HG03354 (cell line): Measurements from ENCODE around the gene DDX41.
"Not testable (repeated sequence)": the region's sequence is repeated elsewhere in the genome, so short reads cannot be mapped to it uniquely, and the experiment has no call there.

Source experiments
- ATAC-seq: cut with Tn5 transposase; IDR thresholded peaks from one replicate; pipeline ENCODE4 v1.9.1; 2021; ENCODE audit warnings: mild to moderate bottlenecking; ENCODE audit not compliant: unreplicated experiment, poor library complexity, severe bottlenecking

Gene DDX41

GRCh38 chr5:177538876-177539275, 22.1 kb upstream of the DDX41 start:
- ATAC-seq: no peak

GRCh38 chr5:177537389-177538361, 20.9 kb upstream of the DDX41 start:
- no peak for ATAC-seq

GRCh38 chr5:177536386-177536785, 19.6 kb upstream of the DDX41 start:
- no peak for ATAC-seq

DNA sequence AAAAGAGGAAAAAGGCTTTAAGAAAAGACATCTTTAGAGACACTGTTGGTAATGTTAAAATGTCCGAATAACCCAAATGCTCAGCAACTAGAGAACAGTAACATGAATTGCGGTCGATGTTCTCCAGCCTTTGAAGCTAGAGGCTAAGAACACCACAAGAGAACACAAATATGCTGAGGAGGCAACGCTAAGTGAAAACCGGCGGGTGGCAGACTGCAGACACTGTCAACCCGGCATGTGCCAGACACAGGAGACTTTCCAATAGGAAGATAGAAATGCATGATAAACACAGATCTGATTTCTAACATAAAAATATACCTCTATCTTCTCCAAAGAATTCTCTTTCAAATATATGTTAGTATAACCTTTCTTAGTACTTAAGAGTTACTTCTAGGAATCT, 18.4 kb upstream of the DDX41 start:
- ATAC-seq: no peak

DNA sequence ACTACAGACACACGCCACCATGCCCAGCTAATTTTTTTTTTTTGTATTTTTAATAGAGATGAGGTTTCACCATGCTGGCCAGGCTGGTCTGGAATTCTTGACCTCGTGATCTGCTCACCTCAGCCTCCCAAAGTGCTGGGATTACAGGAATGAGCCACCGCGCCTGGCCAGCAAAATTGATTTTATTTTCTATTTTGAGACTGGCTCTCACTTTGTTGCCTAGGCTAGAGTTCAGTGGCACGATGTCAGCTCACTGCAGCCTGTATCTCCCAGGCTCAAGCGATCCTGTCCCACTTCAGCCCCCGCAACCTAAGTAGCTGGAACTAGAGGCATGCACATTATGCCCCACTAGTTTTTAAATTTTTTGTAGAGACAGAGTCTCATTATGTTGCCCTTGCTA, 17.7 kb upstream of the DDX41 start:
- ATAC-seq: not testable (repeated sequence)

DNA sequence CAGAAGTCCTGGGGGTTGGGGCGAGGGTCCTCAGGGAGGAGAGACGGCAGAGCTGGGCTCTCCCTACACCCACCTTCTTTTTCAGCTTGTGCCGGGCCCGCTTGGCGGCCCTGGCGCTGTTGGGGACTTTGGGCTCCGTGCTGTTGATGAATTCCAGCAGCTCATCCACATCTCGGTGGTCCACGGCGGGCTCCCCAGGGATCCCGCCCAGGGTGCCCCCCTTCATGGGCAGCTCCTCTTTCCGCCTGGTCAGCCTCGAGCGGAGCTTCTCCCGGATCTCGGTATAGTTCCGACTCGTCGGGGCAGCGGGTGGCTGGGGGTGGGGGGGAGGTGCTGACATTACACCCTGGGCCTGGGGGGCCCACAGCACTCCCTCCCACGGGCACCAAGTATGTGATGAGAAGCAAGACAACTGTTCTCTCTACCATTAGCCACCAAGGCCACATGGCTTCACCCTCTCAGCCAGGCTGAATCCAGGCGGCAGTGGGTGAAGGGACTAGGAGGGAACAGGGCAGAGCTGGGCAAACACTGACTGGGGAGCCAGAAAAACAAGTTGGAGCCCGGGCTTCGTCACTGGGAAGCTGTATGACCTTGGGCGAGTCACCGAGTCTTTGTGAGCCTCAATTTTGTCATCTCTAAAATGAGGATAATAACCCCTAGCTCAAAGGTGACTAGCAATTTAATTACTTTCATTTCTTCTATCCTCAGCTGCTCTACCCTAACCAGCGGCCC, 14.6 kb upstream of the DDX41 start:
- no peak for ATAC-seq

DNA sequence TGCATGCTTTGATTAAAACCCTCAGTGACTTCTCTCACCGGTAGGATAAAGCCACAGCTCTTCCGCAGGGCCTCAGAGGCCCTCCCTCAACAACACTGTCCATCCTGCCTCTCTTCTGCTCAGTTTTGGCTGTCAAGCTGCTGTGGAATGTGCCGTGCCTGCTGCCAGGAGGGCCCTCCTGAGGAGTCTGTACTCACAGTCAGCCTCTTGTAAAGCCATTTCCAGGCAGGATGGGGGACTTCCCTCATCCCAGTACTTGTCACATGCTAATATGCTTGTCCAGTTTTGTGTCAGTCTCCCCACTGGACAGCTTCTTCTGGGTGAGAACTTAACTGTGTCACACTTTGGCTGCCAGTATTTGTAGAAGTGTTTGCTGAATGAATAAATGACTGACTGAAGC, 13.9 kb upstream of the DDX41 start:
- ATAC-seq: no peak

DNA sequence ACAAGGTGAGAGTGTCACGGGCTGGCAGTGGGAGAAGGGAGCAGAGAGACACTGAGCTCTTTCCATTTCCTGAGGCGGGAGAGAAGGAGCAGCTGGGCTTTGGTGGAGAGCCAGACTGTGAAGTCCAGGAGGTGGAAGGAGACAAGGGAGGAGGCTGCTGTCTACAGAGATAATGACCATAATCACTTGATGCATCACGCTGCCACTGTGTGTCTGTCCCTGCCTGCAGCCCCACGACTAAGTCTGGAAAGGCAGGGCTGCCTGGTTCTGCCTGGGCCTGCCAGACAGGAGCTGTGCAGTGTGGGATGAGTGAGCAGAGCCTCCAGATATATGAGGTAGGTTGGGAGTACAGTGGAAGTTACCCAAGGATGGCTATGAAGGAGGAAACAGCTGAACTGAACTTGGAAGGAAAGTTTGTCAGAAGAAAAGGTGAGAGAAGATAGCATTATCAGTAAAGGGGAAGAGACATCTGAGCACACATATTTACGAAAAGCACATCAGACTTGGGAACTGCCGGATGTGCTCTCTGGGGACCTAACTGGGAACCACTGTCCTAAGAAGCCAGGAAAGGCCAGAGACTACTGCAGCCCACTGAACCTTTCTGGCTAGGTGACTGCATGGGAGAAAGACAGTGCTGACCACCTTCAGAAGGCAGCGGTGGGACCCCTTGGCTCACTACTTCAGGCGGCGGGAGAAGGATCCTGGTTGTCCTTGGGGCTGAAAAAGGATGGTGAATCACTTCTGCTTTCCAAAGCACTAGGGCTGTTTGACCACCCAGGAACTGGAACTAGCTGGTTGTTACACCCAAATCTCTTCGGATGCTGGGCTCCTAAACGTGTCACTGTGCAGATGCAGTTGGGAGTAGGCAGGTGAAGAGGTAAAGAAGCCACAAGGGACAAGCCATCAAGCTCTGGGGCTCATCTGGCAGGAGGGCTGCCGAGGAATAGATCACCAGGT, 12.8 kb upstream of the DDX41 start:
- no peak for ATAC-seq

GRCh38 chr5:177528631-177529030, 11.9 kb upstream of the DDX41 start:
- no peak for ATAC-seq

GRCh38 chr5:177527595-177527994, 10.8 kb upstream of the DDX41 start:
- ATAC-seq: no peak

DNA sequence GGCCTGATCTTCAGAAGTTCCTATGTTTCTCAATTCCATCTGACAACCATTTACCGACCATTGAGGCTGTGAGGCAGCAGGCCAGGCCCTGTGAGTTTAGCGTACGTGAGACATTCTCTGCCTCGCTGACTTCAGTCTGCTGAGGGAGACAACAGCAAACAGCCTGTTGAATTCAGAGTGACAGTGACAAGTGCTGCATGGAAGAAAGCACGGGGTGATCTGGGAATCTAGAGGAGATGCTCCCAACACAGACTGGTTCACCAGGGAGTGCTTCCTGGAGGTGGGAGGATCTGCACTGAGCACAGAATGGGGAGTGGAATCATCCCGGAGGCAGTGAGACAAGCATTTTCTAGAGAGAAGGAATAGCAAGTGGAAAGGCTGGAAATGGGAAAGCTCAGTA, 10.0 kb upstream of the DDX41 start:
- ATAC-seq: no peak

GRCh38 chr5:177526191-177526590, 9.4 kb upstream of the DDX41 start:
- ATAC-seq: no peak

DNA sequence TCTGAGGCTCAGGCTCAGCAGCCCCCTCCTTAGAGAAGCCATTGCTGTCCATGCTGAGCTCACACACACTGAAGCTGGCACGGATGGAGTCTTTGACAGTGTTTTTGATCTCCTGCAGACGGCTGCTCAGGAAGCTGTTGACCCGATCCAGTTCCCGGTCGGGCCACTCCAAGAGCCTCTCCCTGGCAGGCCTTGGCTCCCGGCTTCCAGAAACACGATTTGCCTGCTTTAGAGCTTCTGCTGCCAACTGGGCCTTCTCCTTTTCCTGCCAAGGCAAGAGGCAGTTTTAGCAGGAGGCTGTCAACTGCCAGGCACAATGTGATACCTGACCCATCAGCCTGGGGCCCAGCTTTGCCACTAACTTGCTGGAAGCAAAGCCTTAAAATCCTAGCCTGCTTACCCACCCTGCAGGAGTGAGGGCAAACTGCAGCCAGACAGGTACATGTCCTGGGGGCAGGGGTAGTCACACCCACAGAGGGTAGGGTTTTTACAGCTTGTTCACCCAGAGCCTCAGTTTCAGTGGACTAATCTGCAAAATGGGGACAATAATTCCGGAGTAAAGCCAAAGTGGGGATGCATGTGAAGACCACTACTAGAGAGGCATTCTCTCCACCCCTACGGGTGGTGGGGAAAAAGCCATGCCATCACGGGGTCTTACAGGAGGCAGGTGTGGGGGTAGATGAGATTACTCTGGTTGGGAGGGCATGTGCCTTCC, 8.3 kb upstream of the DDX41 start:
- no peak for ATAC-seq

- ATAC-seq: no peak
These were observed 7.8 kb upstream of the DDX41 start for GRCh38 chr5:177524539-177524900.

GRCh38 chr5:177523711-177524538, 7.2 kb upstream of the DDX41 start:
- ATAC-seq: no peak

GRCh38 chr5:177520916-177521513, 4.3 kb upstream of the DDX41 start:
- no peak for ATAC-seq

DNA sequence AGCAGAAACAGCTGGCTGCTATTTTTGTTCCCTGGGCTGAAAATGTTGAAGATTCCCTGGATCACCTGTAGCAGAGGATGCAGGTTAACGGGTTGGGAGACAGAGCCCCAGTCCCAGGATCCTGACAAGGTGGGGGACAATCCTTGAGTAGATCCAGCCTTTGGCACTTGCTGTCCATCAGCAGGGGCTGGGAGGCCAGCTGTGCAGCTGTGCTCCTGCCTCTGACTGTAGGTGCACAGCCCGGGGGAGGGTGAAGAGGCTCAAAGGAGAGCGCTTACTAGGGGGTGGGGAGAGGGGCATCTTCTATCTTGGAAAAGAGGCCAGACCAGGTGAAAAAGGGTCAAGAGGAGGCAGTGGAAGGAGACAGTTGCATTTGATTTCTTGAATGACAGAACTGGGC, 3.5 kb upstream of the DDX41 start:
- ATAC-seq: no peak
